HEK293 (cell line): ENCODE results near the gene MYOD1.

Source experiments
- CTCF ChIA-PET: fragments of 350-600 bp; formaldehyde crosslinking; extraction: SDS; loops from one replicate; lab custom pipeline; 2021; ENCODE audit warnings: antibody characterized with exemption; lab: Yijun Ruan, JAX
- POLR2A ChIA-PET: fragments of 300-600 bp; formaldehyde crosslinking; extraction: SDS; loops from one replicate; lab custom pipeline; 2020; ENCODE audit warnings: antibody characterized with exemption, inconsistent platforms; lab: Yijun Ruan, JAX
- H3K27ac ChIP-seq: fragments of 200-500 bp; sonication (Bioruptor generic); 2 replicates; pipeline ENCODE4 v1.5.1; 2014; ENCODE audit warnings: low read depth, low read length, control low read depth, inconsistent platforms; ENCODE audit errors: extremely low read depth
- H3K36me3 ChIP-seq, 2 experiments: fragments of 200-500 bp in 1 of 2; sonication (Bioruptor generic) in 1 of 2; 1 replicate in 1 of 2; 2 replicates in 1 of 2; pipeline ENCODE4 v1.5.1; 2014 to 2017; ENCODE audit warnings: inconsistent platforms in 2 of 2, low read length in 2 of 2; ENCODE audit not compliant: control insufficient read depth in 2 of 2, insufficient read depth in 1 of 2
- H3K4me1 ChIP-seq: fragments of 200-500 bp; sonication (Bioruptor generic); 2 replicates; pipeline ENCODE4 v1.5.1; 2014; ENCODE audit warnings: mild to moderate bottlenecking, low read length, inconsistent platforms; ENCODE audit not compliant: control insufficient read depth, insufficient read depth
- H3K4me3 ChIP-seq: 2 replicates; pipeline ENCODE4 v1.5.1; 2011; ENCODE audit warnings: low read depth, mild to moderate bottlenecking, control low read depth, low read length, moderate library complexity
- H3K9me3 ChIP-seq: fragments of 200-500 bp; sonication (Bioruptor generic); 2 replicates; pipeline ENCODE4 v1.5.1; 2014; ENCODE audit warnings: low read depth, low read length, inconsistent platforms; ENCODE audit not compliant: control insufficient read depth, insufficient read depth
- GLIS2 ChIP-seq: fragments of 450-650 bp; formaldehyde crosslinking; IDR thresholded peaks from 2 replicates; pipeline ENCODE4 v1.5.1; 2016; ENCODE audit warnings: missing biosample characterization, missing genetic modification characterization
- KLF10 ChIP-seq: fragments of 450-650 bp; IDR thresholded peaks from 2 replicates; pipeline ENCODE4 v1.5.1; 2018; ENCODE audit warnings: missing biosample characterization, mild to moderate bottlenecking, missing genetic modification characterization
- OVOL3 ChIP-seq: fragments of 450-650 bp; formaldehyde crosslinking; IDR thresholded peaks from 2 replicates; pipeline ENCODE4 v1.5.1; 2016; ENCODE audit warnings: missing biosample characterization, missing genetic modification characterization
- TRIM28 ChIP-seq: IDR thresholded peaks from 2 replicates; pipeline ENCODE4 v1.6.1; 2011; ENCODE audit warnings: low read length, control low read depth, borderline replicate concordance
- ZNF132 ChIP-seq: fragments of 450-650 bp; formaldehyde crosslinking; IDR thresholded peaks from 2 replicates; pipeline ENCODE4 v1.5.1; 2017; ENCODE audit warnings: missing biosample characterization, missing genetic modification characterization, borderline replicate concordance
- ZNF133 ChIP-seq: fragments of 450-650 bp; formaldehyde crosslinking; IDR thresholded peaks from 2 replicates; pipeline ENCODE4 v1.5.1; 2016; ENCODE audit warnings: missing biosample characterization, missing genetic modification characterization
- ZNF223 ChIP-seq: fragments of 450-650 bp; formaldehyde crosslinking; IDR thresholded peaks from 2 replicates; pipeline ENCODE4 v1.5.1; 2016; ENCODE audit warnings: missing biosample characterization, missing genetic modification characterization
- ZNF239 ChIP-seq: fragments of 450-650 bp; formaldehyde crosslinking; IDR thresholded peaks from 2 replicates; pipeline ENCODE4 v1.5.1; 2016; ENCODE audit warnings: missing biosample characterization, missing genetic modification characterization
- ZNF274 ChIP-seq, 2 experiments: fragments of 200-500 bp in 1 of 2; fragments of 450-650 bp in 1 of 2; sonication (Bioruptor generic) in 1 of 2; formaldehyde crosslinking in 1 of 2; IDR thresholded peaks; 2 replicates each; pipeline versions ENCODE4 v1.5.1 to v1.6.1; 2014 to 2016; ENCODE audit warnings: borderline replicate concordance in 1 of 2, inconsistent platforms in 1 of 2, low read length in 1 of 2, missing biosample characterization in 1 of 2, missing genetic modification characterization in 1 of 2
- ZNF433 ChIP-seq: fragments of 450-650 bp; formaldehyde crosslinking; IDR thresholded peaks from 2 replicates; pipeline ENCODE4 v1.5.1; 2016; ENCODE audit warnings: missing biosample characterization, missing genetic modification characterization, low read depth
- ZNF544 ChIP-seq: fragments of 450-650 bp; formaldehyde crosslinking; IDR thresholded peaks from 2 replicates; pipeline ENCODE4 v1.5.0; 2017; ENCODE audit warnings: missing biosample characterization, missing genetic modification characterization
- ZNF555 ChIP-seq: fragments of 450-650 bp; formaldehyde crosslinking; conservative IDR thresholded peaks from 2 replicates; pipeline ENCODE4 v1.5.1; 2017; ENCODE audit warnings: missing biosample characterization, mild to moderate bottlenecking, missing genetic modification characterization, inconsistent platforms
- ZNF585B ChIP-seq: fragments of 450-650 bp; formaldehyde crosslinking; IDR thresholded peaks from 2 replicates; pipeline ENCODE4 v1.5.1; 2016; ENCODE audit warnings: missing biosample characterization, missing genetic modification characterization
- ZNF600 ChIP-seq: fragments of 450-650 bp; formaldehyde crosslinking; IDR thresholded peaks from 2 replicates; pipeline ENCODE4 v1.5.1; 2016; ENCODE audit warnings: missing biosample characterization, missing genetic modification characterization
- ZNF624 ChIP-seq: fragments of 450-650 bp; formaldehyde crosslinking; IDR thresholded peaks from 2 replicates; pipeline ENCODE4 v1.5.1; 2017; ENCODE audit warnings: missing biosample characterization, missing genetic modification characterization
- ZNF626 ChIP-seq: fragments of 450-650 bp; sonication (Bioruptor Pico); formaldehyde crosslinking; IDR thresholded peaks from 2 replicates; pipeline ENCODE4 v1.5.1; 2018; ENCODE audit warnings: missing biosample characterization, missing genetic modification characterization, inconsistent platforms
- ZNF629 ChIP-seq: fragments of 450-650 bp; formaldehyde crosslinking; IDR thresholded peaks from 2 replicates; pipeline ENCODE4 v1.5.1; 2017; ENCODE audit warnings: missing biosample characterization, missing genetic modification characterization
- ZNF677 ChIP-seq: fragments of 450-650 bp; IDR thresholded peaks from 2 replicates; pipeline ENCODE4 v1.5.0; 2018; ENCODE audit warnings: missing biosample characterization, mild to moderate bottlenecking, missing genetic modification characterization, moderate library complexity
- ZNF707 ChIP-seq: fragments of 450-650 bp; formaldehyde crosslinking; IDR thresholded peaks from 2 replicates; pipeline ENCODE4 v1.5.1; 2016; ENCODE audit warnings: missing biosample characterization, missing genetic modification characterization
- ZNF837 ChIP-seq: fragments of 450-650 bp; formaldehyde crosslinking; IDR thresholded peaks from 2 replicates; pipeline ENCODE4 v1.5.1; 2016; ENCODE audit warnings: missing biosample characterization, missing genetic modification characterization
- TF ChIP-seq, protein P1 (sequence below): IDR thresholded peaks from 2 replicates; pipeline ENCODE4 v1.6.1; 2011; ENCODE audit warnings: mild to moderate bottlenecking, low read depth, low read length, borderline replicate concordance
- TF ChIP-seq, protein P2 (sequence below): fragments of 450-650 bp; formaldehyde crosslinking; IDR thresholded peaks from 2 replicates; pipeline ENCODE4 v1.5.1; 2016; ENCODE audit warnings: missing biosample characterization, missing genetic modification characterization
- TF ChIP-seq, protein P3 (sequence below): fragments of 450-650 bp; formaldehyde crosslinking; IDR thresholded peaks from 2 replicates; pipeline ENCODE4 v1.5.1; 2016; ENCODE audit warnings: missing biosample characterization, missing genetic modification characterization
- TF ChIP-seq, protein P4 (sequence below): fragments of 450-650 bp; formaldehyde crosslinking; IDR thresholded peaks from 2 replicates; pipeline ENCODE4 v1.5.1; 2016; ENCODE audit warnings: missing biosample characterization, missing genetic modification characterization
- TF ChIP-seq, protein P5 (sequence below): fragments of 450-650 bp; formaldehyde crosslinking; IDR thresholded peaks from 2 replicates; pipeline ENCODE4 v1.5.1; 2016; ENCODE audit warnings: missing biosample characterization, missing genetic modification characterization

MYOD1 gene

DNA sequence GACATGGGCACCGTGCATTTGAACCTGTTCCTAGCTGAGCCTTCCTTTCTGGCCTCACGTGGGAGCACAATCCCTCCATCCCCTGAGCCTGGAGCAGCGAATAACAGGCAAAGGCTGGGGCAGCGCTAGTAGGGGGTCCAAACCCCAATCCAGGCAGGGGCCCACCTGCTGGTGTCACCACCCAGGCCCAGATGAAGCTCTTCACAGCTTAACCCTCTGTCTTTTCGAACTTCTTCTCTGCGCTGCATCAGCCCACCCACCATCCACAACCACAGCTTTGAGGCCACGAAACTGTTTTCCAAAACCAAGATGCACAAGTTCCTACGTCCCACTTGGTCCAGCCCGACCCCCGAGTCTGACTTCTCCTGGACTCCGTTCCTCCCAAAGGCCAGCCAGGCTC, 26.7 kb downstream of the MYOD1 start:
- CTCF ChIA-PET, result interaction anchor here (2.0 to 4.6 kb wide), 2 partner anchors 15 to 227 kb away, joined by 19 to 28 read pairs; no protein-coding TSS in a partner anchor
- TF ChIP-seq, protein P1, sequence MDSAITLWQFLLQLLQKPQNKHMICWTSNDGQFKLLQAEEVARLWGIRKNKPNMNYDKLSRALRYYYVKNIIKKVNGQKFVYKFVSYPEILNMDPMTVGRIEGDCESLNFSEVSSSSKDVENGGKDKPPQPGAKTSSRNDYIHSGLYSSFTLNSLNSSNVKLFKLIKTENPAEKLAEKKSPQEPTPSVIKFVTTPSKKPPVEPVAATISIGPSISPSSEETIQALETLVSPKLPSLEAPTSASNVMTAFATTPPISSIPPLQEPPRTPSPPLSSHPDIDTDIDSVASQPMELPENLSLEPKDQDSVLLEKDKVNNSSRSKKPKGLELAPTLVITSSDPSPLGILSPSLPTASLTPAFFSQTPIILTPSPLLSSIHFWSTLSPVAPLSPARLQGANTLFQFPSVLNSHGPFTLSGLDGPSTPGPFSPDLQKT, result no peak
- no peak for TF ChIP-seq ZNF239
- no peak for TF ChIP-seq ZNF433 (tag by site-specific recombination)
- no peak for TF ChIP-seq ZNF677 (tag by site-specific recombination)
- no peak for TF ChIP-seq TRIM28
- TF ChIP-seq ZNF544 (tag by site-specific recombination), result no peak
- TF ChIP-seq OVOL3 (tag by site-specific recombination), result no peak
- no peak for TF ChIP-seq ZNF707 (tag by site-specific recombination)
- TF ChIP-seq, protein P2, sequence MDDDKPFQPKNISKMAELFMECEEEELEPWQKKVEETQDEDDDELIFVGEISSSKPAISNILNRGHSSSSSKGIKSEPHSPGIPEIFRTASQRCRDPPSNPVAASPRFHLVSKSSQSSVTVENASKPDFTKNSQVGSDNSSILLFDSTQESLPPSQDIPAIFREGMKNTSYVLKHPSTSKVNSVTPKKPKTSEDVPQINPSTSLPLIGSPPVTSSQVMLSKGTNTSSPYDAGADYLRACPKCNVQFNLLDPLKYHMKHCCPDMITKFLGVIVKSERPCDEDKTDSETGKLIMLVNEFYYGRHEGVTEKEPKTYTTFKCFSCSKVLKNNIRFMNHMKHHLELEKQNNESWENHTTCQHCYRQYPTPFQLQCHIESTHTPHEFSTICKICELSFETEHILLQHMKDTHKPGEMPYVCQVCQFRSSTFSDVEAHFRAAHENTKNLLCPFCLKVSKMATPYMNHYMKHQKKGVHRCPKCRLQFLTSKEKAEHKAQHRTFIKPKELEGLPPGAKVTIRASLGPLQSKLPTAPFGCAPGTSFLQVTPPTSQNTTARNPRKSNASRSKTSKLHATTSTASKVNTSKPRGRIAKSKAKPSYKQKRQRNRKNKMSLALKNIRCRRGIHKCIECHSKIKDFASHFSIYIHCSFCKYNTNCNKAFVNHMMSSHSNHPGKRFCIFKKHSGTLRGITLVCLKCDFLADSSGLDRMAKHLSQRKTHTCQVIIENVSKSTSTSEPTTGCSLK (tag by site-specific recombination), result no peak
- no peak for TF ChIP-seq ZNF600 (tag by site-specific recombination)
- no peak for TF ChIP-seq KLF10 (tag by site-specific recombination)
- TF ChIP-seq ZNF132 (tag by site-specific recombination), result no peak
- POLR2A ChIA-PET, result no interaction called here

DNA sequence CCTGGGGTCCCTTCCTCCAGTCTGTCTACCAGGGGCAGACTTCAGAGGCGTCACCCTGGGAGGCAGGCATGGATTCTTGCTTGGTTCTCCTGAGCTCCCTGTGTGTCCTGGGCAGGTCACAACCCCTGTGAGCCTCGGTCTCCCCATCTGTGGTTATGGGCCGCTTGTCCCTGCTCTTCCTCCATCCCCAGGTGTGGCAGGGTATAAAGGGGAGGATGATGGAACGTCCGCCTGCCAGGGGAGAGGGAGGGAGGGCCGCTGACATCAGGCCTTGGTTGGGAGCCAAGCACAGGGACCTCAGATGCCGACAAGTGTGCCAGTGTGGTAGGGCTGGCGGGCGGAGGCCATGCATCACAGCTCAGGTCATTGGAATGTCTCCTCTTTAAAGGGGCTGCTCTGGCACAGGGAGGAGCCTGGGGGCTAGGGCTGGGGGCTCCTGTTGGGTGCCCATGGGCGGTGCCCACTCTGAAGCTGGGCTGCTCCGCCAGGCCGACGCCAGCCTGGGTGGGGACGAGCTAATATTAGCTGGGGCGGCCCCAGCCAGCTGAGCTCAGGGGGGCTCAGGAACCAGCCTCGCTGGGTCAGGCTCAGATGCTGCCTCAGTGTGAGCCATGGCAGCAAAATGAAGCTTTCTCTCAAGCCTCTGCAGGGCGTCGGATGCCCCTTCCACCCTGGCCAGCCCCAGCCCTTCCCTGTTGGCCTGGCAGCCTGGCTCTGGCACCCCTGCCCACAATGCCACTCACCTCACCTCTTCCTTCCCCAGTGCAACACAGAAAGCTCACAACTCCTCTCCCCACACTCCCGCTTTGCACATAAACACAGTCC, 28.0 kb downstream of the MYOD1 start:
- Histone ChIP-seq H3K36me3 (no peaks in the 10 kb centered on the region), H3K4me1 (no peaks in the 10 kb centered on the region), H3K27ac (no peak overlapping the region), H3K4me3 (no peak overlapping the region), H3K9me3 (no peaks in the 10 kb centered on the region)
- POLR2A ChIA-PET, result no interaction called here
- CTCF ChIA-PET, result interaction anchor here (0.5 to 4.6 kb wide), 4 partner anchors 16 to 503 kb away, joined by 4 to 28 read pairs (median 12); no protein-coding TSS in a partner anchor
- TF ChIP-seq ZNF274 (IDR thresholded peaks at IDR 0.05; ENCODE audit: low read length) (no peak), ZNF274 (tag by site-specific recombination; IDR thresholded peaks at IDR 0.05; ENCODE audit: borderline replicate concordance) (no peak), ZNF133 (no peak), ZNF837 (no peak), ZNF624 (tag by site-specific recombination) (no peak), ZNF585B (tag by site-specific recombination) (no peak), ZNF629 (tag by site-specific recombination) (no peak), ZNF626 (tag by site-specific recombination) (no peak), GLIS2 (no peak), ZNF223 (no peak), ZNF555 (tag by site-specific recombination) (no peak)
- TF ChIP-seq, protein P3, sequence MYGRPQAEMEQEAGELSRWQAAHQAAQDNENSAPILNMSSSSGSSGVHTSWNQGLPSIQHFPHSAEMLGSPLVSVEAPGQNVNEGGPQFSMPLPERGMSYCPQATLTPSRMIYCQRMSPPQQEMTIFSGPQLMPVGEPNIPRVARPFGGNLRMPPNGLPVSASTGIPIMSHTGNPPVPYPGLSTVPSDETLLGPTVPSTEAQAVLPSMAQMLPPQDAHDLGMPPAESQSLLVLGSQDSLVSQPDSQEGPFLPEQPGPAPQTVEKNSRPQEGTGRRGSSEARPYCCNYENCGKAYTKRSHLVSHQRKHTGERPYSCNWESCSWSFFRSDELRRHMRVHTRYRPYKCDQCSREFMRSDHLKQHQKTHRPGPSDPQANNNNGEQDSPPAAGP (tag by site-specific recombination), result no peak
- TF ChIP-seq, protein P4, sequence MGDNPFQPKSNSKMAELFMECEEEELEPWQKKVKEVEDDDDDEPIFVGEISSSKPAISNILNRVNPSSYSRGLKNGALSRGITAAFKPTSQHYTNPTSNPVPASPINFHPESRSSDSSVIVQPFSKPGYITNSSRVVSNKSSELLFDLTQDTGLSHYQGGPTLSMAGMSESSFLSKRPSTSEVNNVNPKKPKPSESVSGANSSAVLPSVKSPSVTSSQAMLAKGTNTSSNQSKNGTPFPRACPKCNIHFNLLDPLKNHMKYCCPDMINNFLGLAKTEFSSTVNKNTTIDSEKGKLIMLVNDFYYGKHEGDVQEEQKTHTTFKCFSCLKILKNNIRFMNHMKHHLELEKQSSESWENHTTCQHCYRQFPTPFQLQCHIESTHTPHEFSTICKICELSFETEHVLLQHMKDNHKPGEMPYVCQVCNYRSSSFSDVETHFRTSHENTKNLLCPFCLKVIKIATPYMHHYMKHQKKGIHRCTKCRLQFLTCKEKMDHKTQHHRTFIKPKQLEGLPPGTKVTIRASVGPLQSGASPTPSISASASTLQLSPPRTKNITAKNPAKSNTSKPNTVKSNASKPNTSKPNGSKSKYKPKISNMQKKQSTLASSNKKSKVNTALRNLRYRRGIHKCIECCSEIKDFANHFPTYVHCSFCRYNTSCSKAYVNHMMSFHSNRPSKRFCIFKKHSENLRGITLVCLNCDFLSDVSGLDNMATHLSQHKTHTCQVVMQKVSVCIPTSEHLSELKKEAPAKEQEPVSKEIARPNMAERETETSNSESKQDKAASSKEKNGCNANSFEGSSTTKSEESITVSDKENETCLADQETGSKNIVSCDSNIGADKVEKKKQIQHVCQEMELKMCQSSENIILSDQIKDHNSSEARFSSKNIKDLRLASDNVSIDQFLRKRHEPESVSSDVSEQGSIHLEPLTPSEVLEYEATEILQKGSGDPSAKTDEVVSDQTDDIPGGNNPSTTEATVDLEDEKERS, result no peak
- TF ChIP-seq, protein P5, sequence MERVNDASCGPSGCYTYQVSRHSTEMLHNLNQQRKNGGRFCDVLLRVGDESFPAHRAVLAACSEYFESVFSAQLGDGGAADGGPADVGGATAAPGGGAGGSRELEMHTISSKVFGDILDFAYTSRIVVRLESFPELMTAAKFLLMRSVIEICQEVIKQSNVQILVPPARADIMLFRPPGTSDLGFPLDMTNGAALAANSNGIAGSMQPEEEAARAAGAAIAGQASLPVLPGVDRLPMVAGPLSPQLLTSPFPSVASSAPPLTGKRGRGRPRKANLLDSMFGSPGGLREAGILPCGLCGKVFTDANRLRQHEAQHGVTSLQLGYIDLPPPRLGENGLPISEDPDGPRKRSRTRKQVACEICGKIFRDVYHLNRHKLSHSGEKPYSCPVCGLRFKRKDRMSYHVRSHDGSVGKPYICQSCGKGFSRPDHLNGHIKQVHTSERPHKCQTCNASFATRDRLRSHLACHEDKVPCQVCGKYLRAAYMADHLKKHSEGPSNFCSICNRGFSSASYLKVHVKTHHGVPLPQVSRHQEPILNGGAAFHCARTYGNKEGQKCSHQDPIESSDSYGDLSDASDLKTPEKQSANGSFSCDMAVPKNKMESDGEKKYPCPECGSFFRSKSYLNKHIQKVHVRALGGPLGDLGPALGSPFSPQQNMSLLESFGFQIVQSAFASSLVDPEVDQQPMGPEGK (tag by site-specific recombination), result no peak

More for the DNA sequence above, 26.7 kb downstream of the MYOD1 start:
- H3K4me1 ChIP-seq, result no peaks in the 10 kb centered on the region
- no peak overlapping the region for H3K4me3 ChIP-seq
- no peaks in the 10 kb centered on the region for H3K9me3 ChIP-seq
- no peaks in the 10 kb centered on the region for H3K36me3 ChIP-seq
- H3K27ac ChIP-seq, result no peak overlapping the region
